Vagina (tissue), 2 donors: ENCODE measurements around the gene EVA1A. TPM values are rescaled to one million over a fixed set of nuclear protein-coding genes. Genes with fewer than 3 reads are reported as not detected.

Experiments
- DNase-seq, 2 donors: peaks; one replicate each; pipeline ENCODE4 v3.0.0-alpha.2; 2017; ENCODE audit errors: extremely low spot score in 2 of 2
- H3K27ac ChIP-seq: fragments of 200-600 bp; sonication (generic); one replicate; pipeline ENCODE4 v1.5.1; 2019
- H3K27me3 ChIP-seq: fragments of 200-600 bp; sonication (generic); one replicate; pipeline ENCODE4 v1.5.1; 2019
- H3K36me3 ChIP-seq, 2 donors: fragments of 200-600 bp; sonication (generic); one replicate each; pipeline ENCODE4 v1.5.1; 2017 to 2019
- H3K4me1 ChIP-seq: fragments of 200-600 bp; sonication (generic); one replicate; pipeline ENCODE4 v1.5.1; 2019
- H3K4me3 ChIP-seq, 2 donors: fragments of 200-600 bp; sonication (generic); 1 replicate in 1 of 2; 2 replicates in 1 of 2; pipeline ENCODE4 v1.5.1; 2016 to 2019
- H3K9me3 ChIP-seq: fragments of 200-600 bp; sonication (generic); one replicate; pipeline ENCODE4 v1.5.1; 2019
- CTCF ChIP-seq, 3 experiments: fragments of 450-650 bp in 2 of 3; fragments of 200-600 bp in 1 of 3; sonication (generic) in 1 of 3; IDR thresholded peaks; one replicate each; pipeline ENCODE4 v1.5.1; 2017 to 2019; ENCODE audit warnings: antibody characterized with exemption in 3 of 3, mild to moderate bottlenecking in 2 of 3, moderate library complexity in 2 of 3
- POLR2A ChIP-seq, 2 donors: fragments of 450-650 bp; IDR thresholded peaks; one replicate each; pipeline ENCODE4 v1.6.1; 2017; ENCODE audit warnings: antibody characterized with exemption in 2 of 2, mild to moderate bottlenecking in 2 of 2, moderate library complexity in 2 of 2
- POLR2AphosphoS5 ChIP-seq, 2 donors: sonication (generic); formaldehyde crosslinking; IDR thresholded peaks; one replicate each; pipeline ENCODE4 v1.9.0; 2017; ENCODE audit warnings: antibody characterized with exemption in 2 of 2, mild to moderate bottlenecking in 2 of 2, low read depth in 1 of 2; ENCODE audit not compliant: insufficient read depth in 1 of 2
- intact Hi-C: fragments of 100-400 bp; cut with DNase I; formaldehyde crosslinking; loops from one replicate; pipeline ENCODE4 v1.15.1; 2023
- total RNA-seq: library from RNA; depleted of rRNA; stranded (reverse); fragments of >200 nt; gene quantifications from one replicate; pipeline ENCODE4 v1.2.3, GENCODE V29; 2016

EVA1A gene
- total RNA-seq, 1 donor from 2014 or later = not detected

- TF ChIP-seq CTCF (IDR thresholded peaks at IDR 0.05) = no peak
- no peak for TF ChIP-seq POLR2AphosphoS5 (IDR thresholded peaks at IDR 0.05; ENCODE audit: insufficient read depth in 1 of 2, low read depth in 1 of 2)
- no peak for TF ChIP-seq POLR2A (IDR thresholded peaks at IDR 0.05)
- Histone ChIP-seq H3K27me3 (no peaks in the 10 kb centered on the region), H3K4me1 (no peaks in the 10 kb centered on the region), H3K4me3 (no peak overlapping the region), H3K9me3 (no peaks in the 10 kb centered on the region), H3K36me3 (no peaks in the 10 kb centered on the region), H3K27ac (no peak overlapping the region)
- intact Hi-C loops = no loop called here
- DNase-seq = no peak
Measured at GRCh38 chr2:75604484-75604883, 43.7 kb upstream of the EVA1A start.

GRCh38 chr2:75603477-75603876 is 42.7 kb upstream of the EVA1A start:
- Histone ChIP-seq H3K27me3 (no peaks in the 10 kb centered on the region), H3K9me3 (no peaks in the 10 kb centered on the region), H3K27ac (no peak overlapping the region), H3K4me1 (no peaks in the 10 kb centered on the region), H3K36me3 (no peaks in the 10 kb centered on the region), H3K4me3 (no peak overlapping the region)
- intact Hi-C loops = no loop called here
- TF ChIP-seq CTCF (IDR thresholded peaks at IDR 0.05) = no peak
- TF ChIP-seq POLR2A (IDR thresholded peaks at IDR 0.05) = no peak
- TF ChIP-seq POLR2AphosphoS5 (IDR thresholded peaks at IDR 0.05; ENCODE audit: insufficient read depth in 1 of 2, low read depth in 1 of 2) = no peak
- no peak for DNase-seq

- Histone ChIP-seq H3K9me3 (no peaks in the 10 kb centered on the region), H3K4me1 (no peaks in the 10 kb centered on the region), H3K27ac (no peak overlapping the region), H3K4me3 (no peak overlapping the region), H3K36me3 (no peaks in the 10 kb centered on the region), H3K27me3 (no peaks in the 10 kb centered on the region)
- intact Hi-C loops = no loop called here
- DNase-seq = no peak
- no peak for TF ChIP-seq CTCF (IDR thresholded peaks at IDR 0.05)
- no peak for TF ChIP-seq POLR2AphosphoS5 (IDR thresholded peaks at IDR 0.05; ENCODE audit: insufficient read depth in 1 of 2, low read depth in 1 of 2)
- no peak for TF ChIP-seq POLR2A (IDR thresholded peaks at IDR 0.05)
Measured at GRCh38 chr2:75602724-75603342, 42.1 kb upstream of the EVA1A start.

- Histone ChIP-seq H3K27ac (no peak overlapping the region), H3K4me3 (no peak overlapping the region), H3K9me3 (no peaks in the 10 kb centered on the region), H3K4me1 (no peaks in the 10 kb centered on the region), H3K27me3 (no peaks in the 10 kb centered on the region), H3K36me3 (no peaks in the 10 kb centered on the region)
- intact Hi-C loops = no loop called here
- no peak for DNase-seq
- no peak for TF ChIP-seq POLR2A (IDR thresholded peaks at IDR 0.05)
- no peak for TF ChIP-seq POLR2AphosphoS5 (IDR thresholded peaks at IDR 0.05; ENCODE audit: insufficient read depth in 1 of 2, low read depth in 1 of 2)
- TF ChIP-seq CTCF (IDR thresholded peaks at IDR 0.05) = no peak
Measured at GRCh38 chr2:75600461-75601011, 39.8 kb upstream of the EVA1A start.

GRCh38 chr2:75598589-75599155 is 37.9 kb upstream of the EVA1A start:
- DNase-seq = no peak
- intact Hi-C loops = no loop called here
- no peak for TF ChIP-seq CTCF (IDR thresholded peaks at IDR 0.05)
- no peak for TF ChIP-seq POLR2AphosphoS5 (IDR thresholded peaks at IDR 0.05; ENCODE audit: insufficient read depth in 1 of 2, low read depth in 1 of 2)
- TF ChIP-seq POLR2A (IDR thresholded peaks at IDR 0.05) = no peak
- H3K36me3 ChIP-seq = no peaks in the 10 kb centered on the region
- H3K9me3 ChIP-seq = no peaks in the 10 kb centered on the region
- H3K27me3 ChIP-seq = no peaks in the 10 kb centered on the region
- no peak overlapping the region for H3K27ac ChIP-seq
- H3K4me3 ChIP-seq = no peak overlapping the region
- H3K4me1 ChIP-seq = no peaks in the 10 kb centered on the region
